ENCODE data around the gene ATP1B1. TPM values are rescaled to one million over a fixed set of nuclear protein-coding genes. Genes with fewer than 3 reads are reported as not detected.

ATP1B1 gene
- total and polyA plus RNA-seq, 2 of the 13 experiments (the other 11 are each of a cell fraction or from before 2014, with no cell fraction given) = 134 to 135 TPM

DNA sequence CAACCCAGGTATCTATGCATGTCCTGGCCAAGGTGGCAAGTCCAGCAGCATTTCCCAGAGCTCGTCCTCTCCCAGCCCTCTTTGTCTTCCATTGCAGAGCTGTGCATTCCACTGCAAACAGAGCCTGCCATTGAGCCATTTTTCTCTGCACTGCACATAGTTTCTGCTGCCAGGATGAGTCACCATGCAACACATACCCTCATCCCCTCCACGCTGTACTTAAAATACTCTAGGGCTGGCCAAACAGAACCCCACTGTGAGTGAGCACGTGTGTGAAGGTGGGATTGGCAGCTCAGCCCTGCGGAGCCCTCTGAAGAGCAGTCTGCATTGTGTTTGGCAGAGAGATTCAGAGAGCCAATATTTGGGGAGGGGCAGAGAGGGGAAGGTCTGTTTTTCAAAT, 3.9 kb upstream of the ATP1B1 start (continued):
- TF ChIP-seq FOXA3 (CRISPR knock-in tag; IDR thresholded peaks at IDR 0.05) (peak; percentile 56; the same call in 1 of the 2 replicates), MYC (CRISPR knock-in tag; IDR thresholded peaks at IDR 0.05; ENCODE audit: borderline replicate concordance) (peak; percentile 80; the same call in 1 of the 2 replicates), TBP (CRISPR knock-in tag; IDR thresholded peaks at IDR 0.05) (no peak), EED (CRISPR knock-in tag; IDR thresholded peaks at IDR 0.05) (no peak), JUND (CRISPR knock-in tag; IDR thresholded peaks at IDR 0.05) (peak; percentile 69; the same call in 1 of the 2 replicates), NFATC3 (CRISPR knock-in tag; IDR thresholded peaks at IDR 0.05) (no peak), PITX1 (CRISPR knock-in tag; IDR thresholded peaks at IDR 0.05) (no peak), ZNF556 (CRISPR knock-in tag; IDR thresholded peaks at IDR 0.05; ENCODE audit: borderline replicate concordance) (no peak), RARA (CRISPR knock-in tag; IDR thresholded peaks at IDR 0.05) (peak; percentile 9; the same call in 1 of the 2 replicates), ZNF12 (CRISPR knock-in tag; IDR thresholded peaks at IDR 0.05) (peak; percentile 65; the same call in 1 of the 2 replicates), SSRP1 (CRISPR knock-in tag; IDR thresholded peaks at IDR 0.05) (0 out of 2 replicates have a peak, but pooled peaks have one; percentile 68), ZKSCAN8 (CRISPR knock-in tag; IDR thresholded peaks at IDR 0.05; ENCODE audit: borderline replicate concordance) (no peak)
- TF ChIP-seq, protein P1, sequence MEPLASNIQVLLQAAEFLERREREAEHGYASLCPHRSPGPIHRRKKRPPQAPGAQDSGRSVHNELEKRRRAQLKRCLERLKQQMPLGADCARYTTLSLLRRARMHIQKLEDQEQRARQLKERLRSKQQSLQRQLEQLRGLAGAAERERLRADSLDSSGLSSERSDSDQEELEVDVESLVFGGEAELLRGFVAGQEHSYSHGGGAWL (CRISPR knock-in tag; IDR thresholded peaks at IDR 0.05) = no peak
- TF ChIP-seq, protein P2, sequence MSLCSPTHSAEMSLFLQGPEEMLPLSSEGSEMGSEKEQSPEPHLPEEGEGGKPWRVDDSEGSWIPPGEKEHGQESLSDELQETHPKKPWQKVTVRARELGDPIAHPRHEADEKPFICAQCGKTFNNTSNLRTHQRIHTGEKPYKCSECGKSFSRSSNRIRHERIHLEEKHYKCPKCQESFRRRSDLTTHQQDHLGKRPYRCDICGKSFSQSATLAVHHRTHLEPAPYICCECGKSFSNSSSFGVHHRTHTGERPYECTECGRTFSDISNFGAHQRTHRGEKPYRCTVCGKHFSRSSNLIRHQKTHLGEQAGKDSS (CRISPR knock-in tag; IDR thresholded peaks at IDR 0.05; ENCODE audit: borderline replicate concordance, low read depth) = peak; percentile 38; the same call in 1 of the 2 replicates
- TF ChIP-seq, protein P3, sequence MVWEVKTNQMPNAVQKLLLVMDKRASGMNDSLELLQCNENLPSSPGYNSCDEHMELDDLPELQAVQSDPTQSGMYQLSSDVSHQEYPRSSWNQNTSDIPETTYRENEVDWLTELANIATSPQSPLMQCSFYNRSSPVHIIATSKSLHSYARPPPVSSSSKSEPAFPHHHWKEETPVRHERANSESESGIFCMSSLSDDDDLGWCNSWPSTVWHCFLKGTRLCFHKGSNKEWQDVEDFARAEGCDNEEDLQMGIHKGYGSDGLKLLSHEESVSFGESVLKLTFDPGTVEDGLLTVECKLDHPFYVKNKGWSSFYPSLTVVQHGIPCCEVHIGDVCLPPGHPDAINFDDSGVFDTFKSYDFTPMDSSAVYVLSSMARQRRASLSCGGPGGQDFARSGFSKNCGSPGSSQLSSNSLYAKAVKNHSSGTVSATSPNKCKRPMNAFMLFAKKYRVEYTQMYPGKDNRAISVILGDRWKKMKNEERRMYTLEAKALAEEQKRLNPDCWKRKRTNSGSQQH (CRISPR knock-in tag; IDR thresholded peaks at IDR 0.05; ENCODE audit: low read depth) = 0 out of 2 replicates have a peak, but pooled peaks have one; percentile 53
- TF ChIP-seq, protein P4, sequence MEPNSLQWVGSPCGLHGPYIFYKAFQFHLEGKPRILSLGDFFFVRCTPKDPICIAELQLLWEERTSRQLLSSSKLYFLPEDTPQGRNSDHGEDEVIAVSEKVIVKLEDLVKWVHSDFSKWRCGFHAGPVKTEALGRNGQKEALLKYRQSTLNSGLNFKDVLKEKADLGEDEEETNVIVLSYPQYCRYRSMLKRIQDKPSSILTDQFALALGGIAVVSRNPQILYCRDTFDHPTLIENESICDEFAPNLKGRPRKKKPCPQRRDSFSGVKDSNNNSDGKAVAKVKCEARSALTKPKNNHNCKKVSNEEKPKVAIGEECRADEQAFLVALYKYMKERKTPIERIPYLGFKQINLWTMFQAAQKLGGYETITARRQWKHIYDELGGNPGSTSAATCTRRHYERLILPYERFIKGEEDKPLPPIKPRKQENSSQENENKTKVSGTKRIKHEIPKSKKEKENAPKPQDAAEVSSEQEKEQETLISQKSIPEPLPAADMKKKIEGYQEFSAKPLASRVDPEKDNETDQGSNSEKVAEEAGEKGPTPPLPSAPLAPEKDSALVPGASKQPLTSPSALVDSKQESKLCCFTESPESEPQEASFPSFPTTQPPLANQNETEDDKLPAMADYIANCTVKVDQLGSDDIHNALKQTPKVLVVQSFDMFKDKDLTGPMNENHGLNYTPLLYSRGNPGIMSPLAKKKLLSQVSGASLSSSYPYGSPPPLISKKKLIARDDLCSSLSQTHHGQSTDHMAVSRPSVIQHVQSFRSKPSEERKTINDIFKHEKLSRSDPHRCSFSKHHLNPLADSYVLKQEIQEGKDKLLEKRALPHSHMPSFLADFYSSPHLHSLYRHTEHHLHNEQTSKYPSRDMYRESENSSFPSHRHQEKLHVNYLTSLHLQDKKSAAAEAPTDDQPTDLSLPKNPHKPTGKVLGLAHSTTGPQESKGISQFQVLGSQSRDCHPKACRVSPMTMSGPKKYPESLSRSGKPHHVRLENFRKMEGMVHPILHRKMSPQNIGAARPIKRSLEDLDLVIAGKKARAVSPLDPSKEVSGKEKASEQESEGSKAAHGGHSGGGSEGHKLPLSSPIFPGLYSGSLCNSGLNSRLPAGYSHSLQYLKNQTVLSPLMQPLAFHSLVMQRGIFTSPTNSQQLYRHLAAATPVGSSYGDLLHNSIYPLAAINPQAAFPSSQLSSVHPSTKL (CRISPR knock-in tag; IDR thresholded peaks at IDR 0.05) = peak; percentile 76
- TF ChIP-seq, protein P5, sequence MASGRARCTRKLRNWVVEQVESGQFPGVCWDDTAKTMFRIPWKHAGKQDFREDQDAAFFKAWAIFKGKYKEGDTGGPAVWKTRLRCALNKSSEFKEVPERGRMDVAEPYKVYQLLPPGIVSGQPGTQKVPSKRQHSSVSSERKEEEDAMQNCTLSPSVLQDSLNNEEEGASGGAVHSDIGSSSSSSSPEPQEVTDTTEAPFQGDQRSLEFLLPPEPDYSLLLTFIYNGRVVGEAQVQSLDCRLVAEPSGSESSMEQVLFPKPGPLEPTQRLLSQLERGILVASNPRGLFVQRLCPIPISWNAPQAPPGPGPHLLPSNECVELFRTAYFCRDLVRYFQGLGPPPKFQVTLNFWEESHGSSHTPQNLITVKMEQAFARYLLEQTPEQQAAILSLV (CRISPR knock-in tag; IDR thresholded peaks at IDR 0.05; ENCODE audit: borderline replicate concordance) = 0 out of 2 replicates have a peak, but pooled peaks have one; percentile 21
- TF ChIP-seq, protein P6, sequence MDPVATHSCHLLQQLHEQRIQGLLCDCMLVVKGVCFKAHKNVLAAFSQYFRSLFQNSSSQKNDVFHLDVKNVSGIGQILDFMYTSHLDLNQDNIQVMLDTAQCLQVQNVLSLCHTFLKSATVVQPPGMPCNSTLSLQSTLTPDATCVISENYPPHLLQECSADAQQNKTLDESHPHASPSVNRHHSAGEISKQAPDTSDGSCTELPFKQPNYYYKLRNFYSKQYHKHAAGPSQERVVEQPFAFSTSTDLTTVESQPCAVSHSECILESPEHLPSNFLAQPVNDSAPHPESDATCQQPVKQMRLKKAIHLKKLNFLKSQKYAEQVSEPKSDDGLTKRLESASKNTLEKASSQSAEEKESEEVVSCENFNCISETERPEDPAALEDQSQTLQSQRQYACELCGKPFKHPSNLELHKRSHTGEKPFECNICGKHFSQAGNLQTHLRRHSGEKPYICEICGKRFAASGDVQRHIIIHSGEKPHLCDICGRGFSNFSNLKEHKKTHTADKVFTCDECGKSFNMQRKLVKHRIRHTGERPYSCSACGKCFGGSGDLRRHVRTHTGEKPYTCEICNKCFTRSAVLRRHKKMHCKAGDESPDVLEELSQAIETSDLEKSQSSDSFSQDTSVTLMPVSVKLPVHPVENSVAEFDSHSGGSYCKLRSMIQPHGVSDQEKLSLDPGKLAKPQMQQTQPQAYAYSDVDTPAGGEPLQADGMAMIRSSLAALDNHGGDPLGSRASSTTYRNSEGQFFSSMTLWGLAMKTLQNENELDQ (CRISPR knock-in tag; IDR thresholded peaks at IDR 0.05; ENCODE audit: borderline replicate concordance) = no peak
